Keratinocyte (primary cell): Measurements from ENCODE around the gene BCOR. TPM values are rescaled to one million over a fixed set of nuclear protein-coding genes. Genes with fewer than 3 reads are reported as not detected.
A peak's percentile ranks its signal among the peaks of the same experiment; 100 is the strongest.

Source experiments
- DNase-seq: peaks from one replicate; pipeline ENCODE4 v3.0.0-alpha.2; 2011; ENCODE audit warnings: low read depth, missing footprints, low spot score
- FAIRE-seq: peaks from 2 replicates; lab custom pipeline; 2011; peaks lifted over from hg19 to GRCh38; lab: Jason Lieb, UNC
- H2AFZ ChIP-seq: 2 replicates; pipeline ENCODE4 v1.6.0; 2012; ENCODE audit warnings: low read length, control low read depth, inconsistent platforms; ENCODE audit not compliant: control insufficient read depth
- H3K27ac ChIP-seq: 2 replicates; pipeline ENCODE4 v1.5.1; 2011; ENCODE audit warnings: low read length; ENCODE audit not compliant: control insufficient read depth, insufficient read depth
- H3K27me3 ChIP-seq: 3 replicates; pipeline ENCODE4 v1.6.0; 2011; ENCODE audit warnings: low read length; ENCODE audit not compliant: control insufficient read depth, insufficient read depth; ENCODE audit errors: extremely low read depth
- H3K36me3 ChIP-seq, 2 experiments: 2 replicates in 1 of 2; 3 replicates in 1 of 2; pipeline ENCODE4 v1.5.1; 2011; ENCODE audit warnings: low read length in 2 of 2, mild to moderate bottlenecking in 1 of 2; ENCODE audit not compliant: control insufficient read depth in 2 of 2, insufficient read depth in 2 of 2; ENCODE audit errors: extremely low read depth in 1 of 2
- H3K4me1 ChIP-seq: 3 replicates; pipeline ENCODE4 v1.5.1; 2011; ENCODE audit warnings: low read length; ENCODE audit not compliant: control insufficient read depth, insufficient read depth; ENCODE audit errors: extremely low read depth
- H3K4me2 ChIP-seq: 3 replicates; pipeline ENCODE4 v1.6.0; 2011; ENCODE audit warnings: low read depth, low read length; ENCODE audit not compliant: control insufficient read depth, insufficient read depth; ENCODE audit errors: extremely low read depth
- H3K4me3 ChIP-seq, 3 experiments: fragments of 200-600 bp in 1 of 3; sonication (generic) in 1 of 3; 2 replicates in 2 of 3; 3 replicates in 1 of 3; pipeline ENCODE4 v1.5.1; 2011 to 2016; ENCODE audit warnings: low read length in 3 of 3, mild to moderate bottlenecking in 3 of 3, control low read depth in 2 of 3, inconsistent platforms in 1 of 3, low read depth in 1 of 3, mixed read lengths in 1 of 3, mixed run types in 1 of 3, moderate library complexity in 1 of 3; ENCODE audit not compliant: control insufficient read depth in 2 of 3, insufficient read depth in 2 of 3; ENCODE audit errors: extremely low read depth in 1 of 3
- H3K79me2 ChIP-seq: 2 replicates; pipeline ENCODE4 v1.6.0; 2012; ENCODE audit warnings: low read length; ENCODE audit not compliant: control insufficient read depth, insufficient read depth
- H3K9ac ChIP-seq: 3 replicates; pipeline ENCODE4 v1.6.0; 2011; ENCODE audit warnings: low read length; ENCODE audit not compliant: control insufficient read depth, insufficient read depth; ENCODE audit errors: extremely low read depth
- H3K9me1 ChIP-seq: 3 replicates; pipeline ENCODE4 v1.6.0; 2011; ENCODE audit warnings: low read length; ENCODE audit not compliant: control insufficient read depth, insufficient read depth; ENCODE audit errors: extremely low read depth
- H3K9me3 ChIP-seq: 2 replicates; pipeline ENCODE4 v1.5.1; 2012; ENCODE audit warnings: low read depth, low read length; ENCODE audit not compliant: control insufficient read depth
- H4K20me1 ChIP-seq: 3 replicates; pipeline ENCODE4 v1.6.0; 2011; ENCODE audit warnings: low read length; ENCODE audit not compliant: control insufficient read depth, insufficient read depth; ENCODE audit errors: extremely low read depth
- CTCF ChIP-seq, 3 experiments: IDR thresholded peaks in 1 of 3; conservative IDR thresholded peaks in 1 of 3; optimal IDR thresholded peaks in 1 of 3; 2 replicates in 2 of 3; 3 replicates in 1 of 3; pipeline versions ENCODE3 to v1.5.1; 2011; ENCODE audit warnings: low read length in 3 of 3, mild to moderate bottlenecking in 3 of 3, moderate library complexity in 2 of 3, control low read depth in 1 of 3, inconsistent platforms in 1 of 3; ENCODE audit not compliant: insufficient read depth in 2 of 3; ENCODE audit errors: extremely low read depth in 1 of 3
- EZH2 ChIP-seq: IDR thresholded peaks from one replicate; pipeline ENCODE4 v1.6.1; 2012; ENCODE audit warnings: inconsistent platforms, mild to moderate bottlenecking, low read length, moderate library complexity
- dilution Hi-C: fragments of 300-500 bp; cut with MboI; formaldehyde crosslinking; loops from one replicate; pipeline ENCODE4 v1.7.0; 2020; ENCODE audit warnings: low sequenced_read_pairs; ENCODE audit not compliant: extremely low pct_ligation_motif_present
- polyA plus RNA-seq, 5 experiments: library from polyadenylated mRNA; depleted of rRNA in 3 of 5; stranded (reverse) in 3 of 5; stranded (forward) in 1 of 5; unstranded in 1 of 5; fragments of >200 nt; gene quantifications; 1 replicate in 1 of 5; 2 replicates in 3 of 5; 3 replicates in 1 of 5; pipeline versions ENCODE4 v1.2.1 to v1.2.3, GENCODE V29; 2011 to 2012; ENCODE audit warnings: missing spikeins in 2 of 5, low read depth in 1 of 5, low replicate concordance in 1 of 5

The BCOR gene
- polyA plus RNA-seq, 1 donor (not counting 4 experiments of a cell fraction or from before 2014, with no cell fraction given): 5.0 TPM

GRCh38 chrX:40090961-40091360 lies 6.8 kb downstream of the BCOR start:
- no peak overlapping the region for H3K27ac ChIP-seq
- TF ChIP-seq CTCF (optimal IDR thresholded peaks at IDR 0.05 in 1 of 3, IDR thresholded peaks at IDR 0.05 in 1 of 3, conservative IDR thresholded peaks at IDR 0.05 in 1 of 3; ENCODE audit: extremely low read depth in 1 of 3, insufficient read depth in 2 of 3, low read length in 3 of 3) (no peak), EZH2 (no peak)
- DNase-seq (no peak), FAIRE-seq (no peak)
- H2AFZ ChIP-seq: no peak overlapping the region
- H3K9me1 ChIP-seq: no peaks in the 10 kb centered on the region
- no peaks in the 10 kb centered on the region for H3K36me3 ChIP-seq
- no peak overlapping the region for H3K4me3 ChIP-seq
- no peak overlapping the region for H3K9ac ChIP-seq
- H4K20me1 ChIP-seq: no peaks in the 10 kb centered on the region
- peaks cover 7% of the 10 kb centered on the region for H3K4me1 ChIP-seq
- peak overlapping the region; percentile 48 for H3K4me2 ChIP-seq
- no peaks in the 10 kb centered on the region for H3K9me3 ChIP-seq
- peaks cover 22% of the 10 kb centered on the region for H3K27me3 ChIP-seq
- peaks cover 28% of the 10 kb centered on the region for H3K79me2 ChIP-seq
- dilution Hi-C loops: no loop called here

- dilution Hi-C loops: no loop called here
- H3K4me3 ChIP-seq: peak overlapping the region in 1 of 3 experiments; percentile 8
- H3K9me3 ChIP-seq: no peaks in the 10 kb centered on the region
- no peaks in the 10 kb centered on the region for H3K36me3 ChIP-seq
- no peak for FAIRE-seq
- no peaks in the 10 kb centered on the region for H3K9me1 ChIP-seq
- peaks cover 26% of the 10 kb centered on the region for H3K79me2 ChIP-seq
- H3K27ac ChIP-seq: no peak overlapping the region
- H4K20me1 ChIP-seq: no peaks in the 10 kb centered on the region
- H2AFZ ChIP-seq: no peak overlapping the region
- TF ChIP-seq EZH2: no peak
- TF ChIP-seq CTCF (optimal IDR thresholded peaks at IDR 0.05 in 1 of 3, IDR thresholded peaks at IDR 0.05 in 1 of 3, conservative IDR thresholded peaks at IDR 0.05 in 1 of 3; ENCODE audit: extremely low read depth in 1 of 3, insufficient read depth in 2 of 3, low read length in 3 of 3): no peak
- peaks cover 13% of the 10 kb centered on the region for H3K4me1 ChIP-seq
- H3K27me3 ChIP-seq: peaks cover 24% of the 10 kb centered on the region
- H3K4me2 ChIP-seq: peak overlapping the region; percentile 48
- no peak for DNase-seq
- H3K9ac ChIP-seq: peak overlapping the region; percentile 22
These were observed 7.5 kb downstream of the BCOR start for GRCh38 chrX:40090050-40090804.
